ENCODE measurements around the gene LAMA5.

- TF ChIP-seq POLR2A (IDR thresholded peaks at IDR 0.05) (no peak), CTCF (IDR thresholded peaks at IDR 0.05) (no peak)
Measured at GRCh38 chr20:62333820-62334595, 33.1 kb downstream of the LAMA5 start.

Data from stomach (tissue), 4 donors.